ENCODE measurements around the gene ANKRD34B. TPM values are rescaled to one million over a fixed set of nuclear protein-coding genes. Genes with fewer than 3 reads are reported as not detected.
A peak's percentile ranks its signal among the peaks of the same experiment; 100 is the strongest.

The ANKRD34B gene
- total and polyA plus RNA-seq, 2 experiments from 2014 or later: not detected

GRCh38 chr5:80597500-80597899 is 27.4 kb upstream of the ANKRD34B start:
- Histone ChIP-seq H3K4me1 (ENCODE audit: insufficient read depth) (no peaks in the 10 kb centered on the region), H3K9me3 (ENCODE audit: low read depth) (no peaks in the 10 kb centered on the region), H3K9me2 (ENCODE audit: insufficient read depth) (no peaks in the 10 kb centered on the region), H3K4me3 (no peak overlapping the region), H3K4me2 (ENCODE audit: unreplicated experiment) (no peak overlapping the region), H3K79me2 (ENCODE audit: insufficient read depth) (no peaks in the 10 kb centered on the region), H2AFZ (no peak overlapping the region), H3F3A (ENCODE audit: insufficient read depth) (no peaks in the 10 kb centered on the region), H3K27me3 (replicated peaks; ENCODE audit: insufficient read depth) (no peaks in the 10 kb centered on the region), H4K20me1 (ENCODE audit: insufficient read depth) (no peaks in the 10 kb centered on the region), H3K27ac (no peak overlapping the region), H3K9ac (no peak overlapping the region), H3K36me3 (ENCODE audit: low read depth) (no peaks in the 10 kb centered on the region)
- TF ChIP-seq EZH2 (IDR thresholded peaks at IDR 0.05; ENCODE audit: insufficient read depth, poor library complexity, severe bottlenecking) (no peak), EZH2phosphoT487 (IDR thresholded peaks at IDR 0.05; ENCODE audit: insufficient read depth, low read depth) (no peak)
- 48 to 63% methylated on average over 6 to 7 of the region's 7 CpGs for WGBS, 2 experiments (ENCODE audit: low coverage in 1 of 2, low lambda C conversion rate in 2 of 2, missing lambda C conversion rate in 2 of 2)
- no peak for DNase-seq
- in situ Hi-C loops (cut with MboI): no loop called here

GRCh38 chr5:80594810-80595209 is 24.7 kb upstream of the ANKRD34B start:
- H3K9me3 ChIP-seq (ENCODE audit: low read depth): no peaks in the 10 kb centered on the region
- H4K20me1 ChIP-seq (ENCODE audit: insufficient read depth): no peaks in the 10 kb centered on the region
- no peak for DNase-seq
- no peak overlapping the region for H3K9ac ChIP-seq
- no peaks in the 10 kb centered on the region for H3F3A ChIP-seq (ENCODE audit: insufficient read depth)
- no peak for TF ChIP-seq EZH2 (IDR thresholded peaks at IDR 0.05; ENCODE audit: insufficient read depth, poor library complexity, severe bottlenecking)
- no peak for TF ChIP-seq EZH2phosphoT487 (IDR thresholded peaks at IDR 0.05; ENCODE audit: insufficient read depth, low read depth)
- H3K4me1 ChIP-seq (ENCODE audit: insufficient read depth): no peaks in the 10 kb centered on the region
- H2AFZ ChIP-seq: no peak overlapping the region
- no peaks in the 10 kb centered on the region for H3K36me3 ChIP-seq (ENCODE audit: low read depth)
- WGBS, 2 experiments (ENCODE audit: low coverage in 1 of 2, low lambda C conversion rate in 2 of 2, missing lambda C conversion rate in 2 of 2): 12 to 24% methylated on average over 2 of the region's 2 CpGs
- no peak overlapping the region for H3K27ac ChIP-seq
- H3K4me2 ChIP-seq (ENCODE audit: unreplicated experiment): no peak overlapping the region
- H3K79me2 ChIP-seq (ENCODE audit: insufficient read depth): no peaks in the 10 kb centered on the region
- H3K9me2 ChIP-seq (ENCODE audit: insufficient read depth): no peaks in the 10 kb centered on the region
- in situ Hi-C loops (cut with MboI): no loop called here
- no peaks in the 10 kb centered on the region for H3K27me3 ChIP-seq (replicated peaks; ENCODE audit: insufficient read depth)
- H3K4me3 ChIP-seq: no peak overlapping the region

- H3K9me3 ChIP-seq (ENCODE audit: low read depth): no peaks in the 10 kb centered on the region
- TF ChIP-seq EZH2phosphoT487 (IDR thresholded peaks at IDR 0.05; ENCODE audit: insufficient read depth, low read depth) (no peak), EZH2 (IDR thresholded peaks at IDR 0.05; ENCODE audit: insufficient read depth, poor library complexity, severe bottlenecking) (no peak)
- H3K4me3 ChIP-seq: no peak overlapping the region
- no peaks in the 10 kb centered on the region for H3K36me3 ChIP-seq (ENCODE audit: low read depth)
- no peaks in the 10 kb centered on the region for H3K9me2 ChIP-seq (ENCODE audit: insufficient read depth)
- H3K27me3 ChIP-seq (replicated peaks; ENCODE audit: insufficient read depth): no peaks in the 10 kb centered on the region
- H3K9ac ChIP-seq: no peak overlapping the region
- no peak for DNase-seq
- no peak overlapping the region for H2AFZ ChIP-seq
- no peak overlapping the region for H3K27ac ChIP-seq
- no peak overlapping the region for H3K4me2 ChIP-seq (ENCODE audit: unreplicated experiment)
- no peaks in the 10 kb centered on the region for H3F3A ChIP-seq (ENCODE audit: insufficient read depth)
- in situ Hi-C loops (cut with MboI): no loop called here
- WGBS, 2 experiments (ENCODE audit: low coverage in 1 of 2, low lambda C conversion rate in 2 of 2, missing lambda C conversion rate in 2 of 2): 54 to 63% methylated on average over 2 of the region's 2 CpGs
- no peaks in the 10 kb centered on the region for H3K4me1 ChIP-seq (ENCODE audit: insufficient read depth)
- no peaks in the 10 kb centered on the region for H3K79me2 ChIP-seq (ENCODE audit: insufficient read depth)
- H4K20me1 ChIP-seq (ENCODE audit: insufficient read depth): no peaks in the 10 kb centered on the region
These were observed 22.7 kb upstream of the ANKRD34B start for GRCh38 chr5:80592761-80593160.

- in situ Hi-C loops (cut with MboI): no loop called here
- H3K4me1 ChIP-seq (ENCODE audit: insufficient read depth): no peaks in the 10 kb centered on the region
- no peaks in the 10 kb centered on the region for H3K36me3 ChIP-seq (ENCODE audit: low read depth)
- 74 to 87% methylated on average over 1 of the region's 1 CpG for WGBS, 2 experiments (ENCODE audit: low coverage in 1 of 2, low lambda C conversion rate in 2 of 2, missing lambda C conversion rate in 2 of 2)
- no peaks in the 10 kb centered on the region for H3K79me2 ChIP-seq (ENCODE audit: insufficient read depth)
- no peak for DNase-seq
- no peaks in the 10 kb centered on the region for H3K9me2 ChIP-seq (ENCODE audit: insufficient read depth)
- H3K9ac ChIP-seq: no peak overlapping the region
- no peaks in the 10 kb centered on the region for H4K20me1 ChIP-seq (ENCODE audit: insufficient read depth)
- TF ChIP-seq EZH2phosphoT487 (IDR thresholded peaks at IDR 0.05; ENCODE audit: insufficient read depth, low read depth): no peak
- no peak for TF ChIP-seq EZH2 (IDR thresholded peaks at IDR 0.05; ENCODE audit: insufficient read depth, poor library complexity, severe bottlenecking)
- no peak overlapping the region for H3K27ac ChIP-seq
- no peak overlapping the region for H3K4me2 ChIP-seq (ENCODE audit: unreplicated experiment)
- H3K4me3 ChIP-seq: no peak overlapping the region
- no peak overlapping the region for H2AFZ ChIP-seq
- H3K27me3 ChIP-seq (replicated peaks; ENCODE audit: insufficient read depth): no peaks in the 10 kb centered on the region
- H3F3A ChIP-seq (ENCODE audit: insufficient read depth): no peaks in the 10 kb centered on the region
- H3K9me3 ChIP-seq (ENCODE audit: low read depth): no peaks in the 10 kb centered on the region
These were observed 22.0 kb upstream of the ANKRD34B start for GRCh38 chr5:80592105-80592504.

- Histone ChIP-seq H3K27ac (no peak overlapping the region), H3K9ac (no peak overlapping the region), H3K4me3 (no peak overlapping the region), H3F3A (ENCODE audit: insufficient read depth) (no peaks in the 10 kb centered on the region), H3K79me2 (ENCODE audit: insufficient read depth) (no peaks in the 10 kb centered on the region), H3K9me2 (ENCODE audit: insufficient read depth) (no peaks in the 10 kb centered on the region), H3K4me2 (ENCODE audit: unreplicated experiment) (no peak overlapping the region), H3K4me1 (ENCODE audit: insufficient read depth) (no peaks in the 10 kb centered on the region), H2AFZ (no peak overlapping the region), H4K20me1 (ENCODE audit: insufficient read depth) (no peaks in the 10 kb centered on the region), H3K36me3 (ENCODE audit: low read depth) (no peaks in the 10 kb centered on the region), H3K9me3 (ENCODE audit: low read depth) (no peaks in the 10 kb centered on the region), H3K27me3 (replicated peaks; ENCODE audit: insufficient read depth) (no peaks in the 10 kb centered on the region)
- WGBS, 2 experiments (ENCODE audit: low coverage in 1 of 2, low lambda C conversion rate in 2 of 2, missing lambda C conversion rate in 2 of 2): 69 to 78% methylated on average over 3 of the region's 3 CpGs
- in situ Hi-C loops (cut with MboI): no loop called here
- no peak for TF ChIP-seq EZH2 (IDR thresholded peaks at IDR 0.05; ENCODE audit: insufficient read depth, poor library complexity, severe bottlenecking)
- TF ChIP-seq EZH2phosphoT487 (IDR thresholded peaks at IDR 0.05; ENCODE audit: insufficient read depth, low read depth): no peak
- DNase-seq: peak; percentile 24
These were observed 21.3 kb upstream of the ANKRD34B start for GRCh38 chr5:80591352-80591751.
